ENCODE measurements around the gene SPEF1. TPM values are rescaled to one million over a fixed set of nuclear protein-coding genes. Genes with fewer than 3 reads are reported as not detected.

Gene SPEF1
- total RNA-seq, 4 donors from 2014 or later, result 0.13 to 2.5 (median 2.0) TPM

DNA sequence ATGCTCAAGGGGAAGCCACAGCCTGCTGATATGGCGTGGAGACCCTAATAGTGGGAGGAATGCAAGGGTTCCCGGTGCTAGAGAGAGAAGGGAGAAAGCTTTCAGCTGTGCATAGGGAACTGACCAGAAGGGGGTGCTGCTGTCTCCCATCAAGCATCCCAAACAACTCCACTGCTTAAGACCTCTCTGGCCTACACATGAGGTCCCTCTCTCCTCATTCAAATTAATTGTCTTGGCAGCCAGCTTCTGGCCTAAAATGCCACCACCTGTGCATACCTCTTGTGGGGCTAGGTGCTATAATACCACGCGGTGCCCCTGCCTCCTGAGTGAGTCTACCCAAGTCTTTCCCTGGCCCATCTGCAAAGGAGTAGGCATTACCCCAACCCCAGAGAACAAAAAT is 28.1 kb downstream of the SPEF1 start:
- peak; percentile 57 to 59 for DNase-seq
- H3K27ac ChIP-seq, result no peak overlapping the region

DNA sequence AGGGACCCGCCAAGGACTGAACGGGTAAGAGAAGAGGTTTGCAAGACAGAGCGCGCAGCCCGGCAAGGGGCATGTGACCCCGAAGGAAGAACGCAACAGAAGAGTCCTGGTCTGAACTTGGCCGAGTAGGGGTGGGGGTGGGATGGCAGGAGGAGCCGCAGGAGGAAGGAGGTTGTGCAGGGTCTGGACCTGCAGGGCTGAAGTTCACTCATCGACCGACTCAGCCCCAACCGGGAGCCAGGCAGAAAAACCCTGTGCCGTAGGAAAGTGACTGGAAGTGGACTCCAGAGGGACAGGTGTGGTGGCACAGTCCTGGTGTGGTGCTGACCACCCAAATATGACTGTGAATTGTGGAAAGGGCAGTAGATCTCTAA is 28.9 kb downstream of the SPEF1 start:
- no peak overlapping the region for H3K27ac ChIP-seq
- intact Hi-C loops (cut with DNase I), result no loop called here
- peak overlapping the region in 1 of 3 donors; percentile 19 for H3K4me3 ChIP-seq (replicated peaks in 1 of 3)
- no peaks in the 10 kb centered on the region for H3K27me3 ChIP-seq
- no peaks in the 10 kb centered on the region for H3K36me3 ChIP-seq
- TF ChIP-seq POLR2A (IDR thresholded peaks at IDR 0.05), result no peak
- TF ChIP-seq, protein P1, sequence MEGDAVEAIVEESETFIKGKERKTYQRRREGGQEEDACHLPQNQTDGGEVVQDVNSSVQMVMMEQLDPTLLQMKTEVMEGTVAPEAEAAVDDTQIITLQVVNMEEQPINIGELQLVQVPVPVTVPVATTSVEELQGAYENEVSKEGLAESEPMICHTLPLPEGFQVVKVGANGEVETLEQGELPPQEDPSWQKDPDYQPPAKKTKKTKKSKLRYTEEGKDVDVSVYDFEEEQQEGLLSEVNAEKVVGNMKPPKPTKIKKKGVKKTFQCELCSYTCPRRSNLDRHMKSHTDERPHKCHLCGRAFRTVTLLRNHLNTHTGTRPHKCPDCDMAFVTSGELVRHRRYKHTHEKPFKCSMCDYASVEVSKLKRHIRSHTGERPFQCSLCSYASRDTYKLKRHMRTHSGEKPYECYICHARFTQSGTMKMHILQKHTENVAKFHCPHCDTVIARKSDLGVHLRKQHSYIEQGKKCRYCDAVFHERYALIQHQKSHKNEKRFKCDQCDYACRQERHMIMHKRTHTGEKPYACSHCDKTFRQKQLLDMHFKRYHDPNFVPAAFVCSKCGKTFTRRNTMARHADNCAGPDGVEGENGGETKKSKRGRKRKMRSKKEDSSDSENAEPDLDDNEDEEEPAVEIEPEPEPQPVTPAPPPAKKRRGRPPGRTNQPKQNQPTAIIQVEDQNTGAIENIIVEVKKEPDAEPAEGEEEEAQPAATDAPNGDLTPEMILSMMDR (IDR thresholded peaks at IDR 0.05), result no peak
- 46 to 59% methylated on average over 13 of the region's 13 CpGs for WGBS, 2 donors
- DNase-seq, result no peak
- no peaks in the 10 kb centered on the region for H3K9me3 ChIP-seq
- peaks cover 6 to 21% of the 10 kb centered on the region in 2 donors for H3K4me1 ChIP-seq

More for the DNA sequence above, 28.1 kb downstream of the SPEF1 start:
- no peaks in the 10 kb centered on the region for H3K9me3 ChIP-seq
- intact Hi-C loops (cut with DNase I), result no loop called here
- 38 to 50% methylated on average over 4 of the region's 4 CpGs for WGBS, 2 donors
- H3K4me3 ChIP-seq (replicated peaks in 1 of 3), result no peak overlapping the region
- no peaks in the 10 kb centered on the region for H3K27me3 ChIP-seq
- no peaks in the 10 kb centered on the region for H3K36me3 ChIP-seq
- TF ChIP-seq POLR2A (IDR thresholded peaks at IDR 0.05), result no peak
- TF ChIP-seq, protein P1 (IDR thresholded peaks at IDR 0.05), result peak in 4 of 6 experiments; percentile 40 to 69 (median 52)
- peaks cover 6 to 21% of the 10 kb centered on the region in 2 donors for H3K4me1 ChIP-seq

DNA sequence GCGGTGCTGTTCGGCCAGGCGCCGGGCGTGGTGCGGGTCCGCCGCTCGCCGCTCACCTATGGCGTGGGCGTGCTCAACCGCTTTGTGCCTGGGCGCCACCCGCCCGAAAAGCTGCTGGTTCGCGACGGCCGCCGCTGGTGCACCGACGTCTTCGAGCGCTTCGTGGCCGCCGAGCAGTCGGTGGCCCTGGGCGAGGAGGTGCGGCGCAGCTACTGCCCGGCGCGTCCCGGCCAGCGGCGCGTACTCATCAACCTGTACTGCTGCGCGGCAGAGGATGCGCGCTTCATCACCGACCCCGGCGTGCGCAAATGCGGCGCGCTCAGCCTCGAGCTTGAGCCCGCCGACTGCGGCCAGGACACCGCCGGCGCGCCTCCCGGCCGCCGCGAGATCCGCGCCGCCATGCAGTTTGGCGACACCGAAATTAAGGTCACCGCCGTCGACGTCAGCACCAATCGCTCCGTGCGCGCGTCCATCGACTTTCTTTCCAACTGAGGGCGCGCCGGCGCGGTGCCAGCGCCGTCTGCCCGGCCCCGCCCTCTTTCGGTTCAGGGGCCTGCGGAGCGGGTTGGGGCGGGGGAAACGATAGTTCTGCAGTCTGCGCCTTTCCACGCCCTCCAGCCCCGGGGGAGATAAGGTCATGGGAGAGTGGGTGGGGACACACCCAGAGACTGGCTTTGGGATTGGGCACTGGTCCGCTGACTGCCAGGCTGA is 29.4 kb downstream of the SPEF1 start:
- H3K27me3 ChIP-seq, result no peaks in the 10 kb centered on the region
- H3K4me3 ChIP-seq (replicated peaks in 1 of 3), result peak overlapping the region in 1 of 3 donors; percentile 19
- no peaks in the 10 kb centered on the region for H3K36me3 ChIP-seq
- H3K9me3 ChIP-seq, result no peaks in the 10 kb centered on the region
- H3K27ac ChIP-seq, result no peak overlapping the region
- WGBS, 2 donors, result 35 to 55% methylated on average over 25 to 49 of the region's 95 CpGs
- H3K4me1 ChIP-seq, result peaks cover 6 to 21% of the 10 kb centered on the region in 2 donors
- peak; percentile 51 to 63 for DNase-seq
- intact Hi-C loops (cut with DNase I), result no loop called here
- TF ChIP-seq POLR2A (IDR thresholded peaks at IDR 0.05), result no peak
- TF ChIP-seq, protein P1 (IDR thresholded peaks at IDR 0.05), result no peak

DNA sequence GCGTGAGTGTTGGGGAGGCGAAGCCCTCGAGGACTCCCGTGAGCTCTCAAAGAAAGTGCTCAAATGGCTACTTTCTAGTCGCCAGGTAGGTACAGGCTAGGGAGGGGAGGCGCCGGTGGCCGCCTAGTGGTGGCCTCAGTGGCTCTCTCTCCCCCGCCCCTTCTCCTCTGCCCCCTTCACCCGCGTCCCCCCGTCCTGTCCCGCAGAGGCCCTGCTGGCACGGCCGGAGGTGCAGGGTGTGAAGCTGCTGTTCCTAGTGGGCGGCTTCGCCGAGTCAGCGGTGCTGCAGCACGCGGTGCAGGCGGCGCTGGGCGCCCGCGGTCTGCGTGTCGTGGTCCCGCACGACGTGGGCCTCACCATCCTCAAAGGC is 30.0 kb downstream of the SPEF1 start:
- Histone ChIP-seq H3K4me3 (replicated peaks in 1 of 3) (peak overlapping the region in 1 of 3 donors; percentile 19), H3K27ac (no peak overlapping the region), H3K36me3 (no peaks in the 10 kb centered on the region), H3K9me3 (no peaks in the 10 kb centered on the region), H3K4me1 (peaks cover 6 to 21% of the 10 kb centered on the region in 2 donors), H3K27me3 (no peaks in the 10 kb centered on the region)
- intact Hi-C loops (cut with DNase I), result no loop called here
- 73 to 74% methylated on average over 7 to 9 of the region's 31 CpGs for WGBS, 2 donors
- TF ChIP-seq POLR2A (IDR thresholded peaks at IDR 0.05), result no peak
- TF ChIP-seq, protein P1 (IDR thresholded peaks at IDR 0.05), result no peak
- no peak for DNase-seq

DNA sequence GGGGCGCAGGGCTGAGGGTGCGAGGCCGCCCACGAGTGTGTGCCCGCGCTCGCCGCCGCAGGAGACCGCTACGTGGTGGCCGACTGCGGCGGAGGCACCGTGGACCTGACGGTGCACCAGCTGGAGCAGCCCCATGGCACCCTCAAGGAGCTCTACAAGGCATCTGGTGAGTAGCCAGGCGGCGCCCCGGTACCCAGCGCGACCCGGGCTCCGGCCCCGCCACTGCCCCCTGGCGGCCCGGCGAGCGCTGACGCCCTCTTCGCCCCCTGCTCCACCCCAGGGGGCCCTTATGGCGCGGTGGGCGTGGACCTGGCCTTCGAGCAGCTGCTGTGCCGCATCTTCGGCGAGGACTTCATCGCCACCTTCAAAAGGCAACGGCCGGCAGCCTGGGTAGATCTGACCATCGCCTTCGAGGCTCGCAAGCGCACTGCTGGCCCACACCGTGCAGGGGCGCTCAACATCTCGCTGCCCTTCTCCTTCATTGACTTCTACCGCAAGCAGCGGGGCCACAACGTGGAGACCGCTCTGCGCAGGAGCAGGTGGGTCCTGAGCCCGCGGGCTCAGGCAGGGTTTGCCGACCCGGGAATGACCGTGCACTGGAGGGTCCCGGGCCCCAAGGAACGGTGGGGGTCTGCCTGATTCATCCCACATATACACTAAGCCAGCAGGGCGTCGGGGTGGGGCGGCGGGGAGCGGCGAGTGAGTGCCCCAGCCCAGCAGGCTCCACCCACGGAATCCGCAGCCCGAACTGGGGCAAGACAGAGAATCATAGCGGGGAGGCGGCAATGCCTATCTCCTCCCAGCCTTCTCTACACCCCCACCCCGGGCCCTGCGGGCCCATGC is 31.3 kb downstream of the SPEF1 start:
- H3K4me1 ChIP-seq, result peaks cover 6 to 26% of the 10 kb centered on the region in 2 donors
- intact Hi-C loops (cut with DNase I), result no loop called here
- 34 to 51% methylated on average over 22 to 33 of the region's 72 CpGs for WGBS, 2 donors

More for the DNA sequence above, 31.3 kb downstream of the SPEF1 start:
- H3K27me3 ChIP-seq, result no peaks in the 10 kb centered on the region
- TF ChIP-seq, protein P1 (IDR thresholded peaks at IDR 0.05), result peak; percentile 41 to 86 (median 62)
- no peak for TF ChIP-seq POLR2A (IDR thresholded peaks at IDR 0.05)
- H3K27ac ChIP-seq, result no peak overlapping the region
- no peaks in the 10 kb centered on the region for H3K9me3 ChIP-seq
- DNase-seq, result peak; percentile 48 to 51
- no peaks in the 10 kb centered on the region for H3K36me3 ChIP-seq
- H3K4me3 ChIP-seq (replicated peaks in 1 of 3), result no peak overlapping the region
